ENCODE data around the gene CYP27A1.
"Not testable (repeated sequence)": the region's sequence is repeated elsewhere in the genome, so short reads cannot be mapped to it uniquely, and the experiment has no call there.

CYP27A1 gene

GRCh38 chr2:218781691-218782527 lies at the start of gene CYP27A1:
CYP27A1 (plus strand) TSS chr2:218782147; CDS start chr2:218782183, 36 bp downstream.
- peak; percentile 76 for DNase-seq

- no peak for DNase-seq
Measured at GRCh38 chr2:218732761-218733158, 49.2 kb upstream of the CYP27A1 start.

- no peak for DNase-seq
Measured at GRCh38 chr2:218733171-218734021, 48.6 kb upstream of the CYP27A1 start.

GRCh38 chr2:218734190-218734975 lies 47.6 kb upstream of the CYP27A1 start:
- no peak for DNase-seq

GRCh38 chr2:218736531-218736930 lies 45.4 kb upstream of the CYP27A1 start:
- no peak for DNase-seq

GRCh38 chr2:218743068-218743467 lies 38.9 kb upstream of the CYP27A1 start:
- no peak for DNase-seq

- no peak for DNase-seq
Measured at GRCh38 chr2:218744615-218745014, 37.3 kb upstream of the CYP27A1 start.

- no peak for DNase-seq
Measured at GRCh38 chr2:218745160-218745558, 36.8 kb upstream of the CYP27A1 start.

- DNase-seq, result peak; percentile 77
Measured at GRCh38 chr2:218745559-218746469, 36.1 kb upstream of the CYP27A1 start.

GRCh38 chr2:218746470-218746795 lies 35.5 kb upstream of the CYP27A1 start:
- no peak for DNase-seq

GRCh38 chr2:218746960-218747359 lies 35.0 kb upstream of the CYP27A1 start:
- DNase-seq, result no peak

GRCh38 chr2:218748741-218749441 lies 33.1 kb upstream of the CYP27A1 start:
- no peak for DNase-seq

- no peak for DNase-seq
Measured at GRCh38 chr2:218754201-218754600, 27.7 kb upstream of the CYP27A1 start.

- no peak for DNase-seq
Measured at GRCh38 chr2:218754781-218755180, 27.2 kb upstream of the CYP27A1 start.

GRCh38 chr2:218755198-218755566 lies 26.8 kb upstream of the CYP27A1 start:
- DNase-seq, result no peak

GRCh38 chr2:218755567-218756404 lies 26.2 kb upstream of the CYP27A1 start:
- no peak for DNase-seq

- no peak for DNase-seq
Measured at GRCh38 chr2:218756599-218757377, 25.2 kb upstream of the CYP27A1 start.

- no peak for DNase-seq
Measured at GRCh38 chr2:218761795-218762194, 20.2 kb upstream of the CYP27A1 start.

- DNase-seq, result not testable (repeated sequence)
Measured at GRCh38 chr2:218772759-218773158, 9.2 kb upstream of the CYP27A1 start.

GRCh38 chr2:218773881-218774280 lies 8.1 kb upstream of the CYP27A1 start:
- DNase-seq, result no peak
